ENCODE data around the gene OR2T1.
"Not testable (repeated sequence)": the region's sequence is repeated elsewhere in the genome, so short reads cannot be mapped to it uniquely, and the experiment has no call there.

The OR2T1 gene

DNA sequence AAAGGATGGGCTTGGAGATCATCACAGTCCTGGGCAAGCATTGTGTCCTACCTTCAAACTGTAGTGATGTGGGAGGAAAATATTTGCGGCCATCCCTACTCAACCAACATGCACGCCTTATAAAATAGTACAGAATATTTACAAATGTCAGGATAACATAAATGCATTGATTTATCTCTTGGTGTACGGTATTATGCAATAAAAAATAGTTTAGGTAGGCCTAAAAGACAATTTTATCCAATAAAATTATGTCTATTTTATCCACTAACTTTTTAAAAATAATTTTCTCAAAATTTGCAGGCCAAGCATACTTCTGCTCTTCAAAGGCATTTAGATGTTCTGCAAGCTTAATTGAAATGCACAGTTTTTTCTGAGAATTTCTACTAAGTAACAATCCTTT is at the start of gene OR2T1:
Gene OR2T1 (plus strand): TSS at position 301 of the 400 bp plus-strand sequence. CDS start 3,100 bp downstream, outside the sequence.
- no peak for DNase-seq (ENCODE audit: low read depth in 2 of 2)

DNA sequence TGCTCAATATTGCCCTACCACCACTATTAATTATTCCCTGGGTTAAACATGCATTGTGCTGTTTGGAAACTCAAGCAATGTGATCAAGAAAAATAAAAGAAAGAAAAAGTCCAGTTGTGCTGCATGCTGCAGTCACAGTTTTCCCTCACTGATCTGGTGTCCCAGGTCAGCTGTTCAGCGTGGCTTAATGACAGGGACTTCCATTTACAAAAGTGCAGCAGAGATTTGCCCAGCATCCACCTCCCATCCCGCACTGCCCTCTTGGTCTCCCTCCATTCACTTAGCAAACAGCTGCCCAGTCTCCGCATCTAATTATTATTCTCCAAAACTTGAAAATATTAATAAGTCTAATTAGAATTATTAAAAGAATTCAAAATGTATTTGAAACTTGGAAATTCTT is 43.4 kb upstream of the OR2T1 start:
- DNase-seq (ENCODE audit: low read depth in 2 of 2) = no peak

DNA sequence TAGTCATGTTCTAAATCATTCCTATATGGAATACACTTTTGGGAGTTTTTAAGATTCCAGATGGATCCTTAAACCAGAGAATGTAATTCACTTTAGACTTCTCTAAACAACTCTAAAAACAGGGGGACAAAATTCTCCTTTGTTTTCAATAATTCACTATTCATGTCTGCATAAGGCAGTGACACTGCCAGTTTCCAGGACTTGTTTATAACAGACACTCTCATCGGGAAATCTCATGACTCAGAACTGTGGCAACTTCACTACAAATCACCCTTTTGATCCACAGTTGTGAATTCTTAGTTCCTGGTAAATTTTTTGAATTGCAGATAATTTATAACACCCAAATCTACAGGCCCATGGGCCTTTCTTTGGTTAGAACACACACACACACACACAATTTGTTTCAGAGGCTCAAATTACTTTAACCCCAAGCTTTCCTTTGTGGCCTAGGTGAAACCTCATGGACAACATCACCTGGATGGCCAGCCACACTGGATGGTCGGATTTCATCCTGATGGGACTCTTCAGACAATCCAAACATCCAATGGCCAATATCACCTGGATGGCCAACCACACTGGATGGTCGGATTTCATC is 41.6 kb upstream of the OR2T1 start, which contains the start of gene OR2T4:
Gene OR2T4 (plus strand): TSS at position 545 of the 595 bp plus-strand sequence. CDS start 0 bp downstream, at position 545.
- DNase-seq (ENCODE audit: low read depth in 2 of 2) = no peak

DNA sequence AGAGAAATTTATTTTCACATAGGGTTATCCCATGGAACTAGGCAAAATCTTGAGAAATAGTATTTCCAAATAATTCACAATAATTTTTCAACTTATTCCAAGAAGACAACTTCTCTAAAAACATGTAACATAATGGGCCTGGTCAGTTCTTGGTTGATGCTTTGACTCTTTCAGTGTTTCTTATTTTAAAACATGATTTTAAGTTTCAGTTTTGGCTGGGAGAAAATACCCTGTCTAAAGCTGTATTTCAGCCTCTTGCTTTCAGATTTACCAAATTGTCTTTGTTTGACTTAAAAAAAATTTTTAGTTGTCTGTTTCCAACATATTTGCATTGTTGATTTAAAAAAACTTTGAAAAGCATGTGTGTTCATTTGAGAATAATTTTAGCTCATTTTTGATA is 36.2 kb upstream of the OR2T1 start:
- no peak for DNase-seq (ENCODE audit: low read depth in 2 of 2)

- DNase-seq (ENCODE audit: low read depth in 2 of 2) = no peak
Observed at GRCh38 chr1:248372394-248372793, 30.5 kb upstream of the OR2T1 start.

DNA sequence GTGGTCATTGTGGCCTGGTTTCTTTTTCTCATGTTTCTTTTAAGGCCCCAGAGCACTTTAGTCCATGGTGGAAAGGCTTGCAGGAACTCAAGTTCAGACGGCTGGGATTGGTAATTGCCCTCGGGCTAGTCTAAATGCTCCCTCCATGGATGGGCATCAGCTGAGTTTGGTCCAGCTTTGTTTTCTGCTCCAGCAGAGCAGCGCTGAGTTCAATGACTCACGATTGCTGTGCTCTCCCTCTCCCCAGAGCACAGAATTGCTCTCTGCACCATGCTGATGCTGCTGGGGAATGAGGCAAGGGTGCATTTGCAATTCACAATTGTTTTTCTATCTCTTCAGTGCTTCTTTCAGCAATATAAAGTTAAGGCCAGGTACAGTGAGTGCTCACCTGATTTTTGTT is 29.1 kb upstream of the OR2T1 start:
- no peak for DNase-seq (ENCODE audit: low read depth in 2 of 2)

DNA sequence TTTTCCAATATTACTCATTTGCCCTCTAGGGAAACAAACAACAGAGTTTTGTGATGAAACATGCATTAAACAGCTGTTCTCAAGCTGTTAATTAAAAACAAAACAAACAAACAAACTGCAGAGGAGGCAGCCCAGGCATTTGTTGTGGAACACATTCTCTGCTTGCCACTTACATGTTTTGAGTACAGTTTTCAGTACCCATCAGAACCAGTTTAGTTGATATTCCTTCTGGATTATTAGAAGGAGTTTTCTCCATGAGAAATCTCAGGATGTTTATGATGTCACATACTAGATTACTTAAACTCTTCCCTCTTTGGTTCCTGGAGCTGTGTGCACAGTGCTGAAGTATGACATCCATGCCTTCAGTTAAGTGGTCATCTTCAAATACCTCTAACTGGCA is 27.4 kb upstream of the OR2T1 start, which contains the start of gene OR2T6:
Gene OR2T6 (plus strand): TSS at position 301 of the 400 bp plus-strand sequence. CDS start 11,863 bp downstream, outside the sequence.
- no peak for DNase-seq (ENCODE audit: low read depth in 2 of 2)

DNA sequence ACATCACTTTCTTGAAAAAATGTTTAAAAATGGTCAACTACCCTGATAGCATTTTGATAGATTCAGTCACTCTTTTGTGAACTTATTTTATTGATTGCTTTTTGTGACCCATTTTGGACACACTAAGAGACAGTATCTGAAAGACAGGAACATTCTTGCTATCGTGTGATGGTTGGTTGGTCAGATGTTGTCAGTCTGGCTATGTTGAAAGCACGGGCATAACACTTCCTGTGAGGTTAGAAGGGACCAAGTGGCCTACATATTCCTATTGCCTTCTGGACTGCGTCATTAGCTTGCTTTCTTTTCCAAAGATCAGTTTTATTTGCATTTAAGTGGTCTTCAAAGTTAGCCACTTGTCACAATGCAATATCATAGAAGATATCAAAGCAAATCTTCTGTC is 25.9 kb upstream of the OR2T1 start:
- no peak for DNase-seq (ENCODE audit: low read depth in 2 of 2)

DNA sequence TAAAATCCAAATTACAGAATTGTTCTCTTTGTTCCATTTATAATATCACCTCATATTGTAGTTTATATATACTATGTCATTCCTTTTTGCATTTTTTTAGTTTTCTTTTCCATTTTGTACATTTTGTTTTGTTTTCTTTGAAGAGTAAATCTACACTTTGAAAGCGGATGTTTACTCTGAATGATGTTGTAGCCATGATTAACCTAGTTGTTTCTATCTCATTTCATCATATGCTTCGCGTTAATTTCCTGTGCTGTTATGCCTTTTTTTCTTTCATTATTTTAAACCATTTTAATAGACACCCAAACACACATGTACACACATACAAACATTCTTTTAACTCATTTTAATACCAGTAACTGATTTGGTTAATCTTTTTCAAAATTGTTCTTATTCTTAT is 22.0 kb upstream of the OR2T1 start:
- no peak for DNase-seq (ENCODE audit: low read depth in 2 of 2)

DNA sequence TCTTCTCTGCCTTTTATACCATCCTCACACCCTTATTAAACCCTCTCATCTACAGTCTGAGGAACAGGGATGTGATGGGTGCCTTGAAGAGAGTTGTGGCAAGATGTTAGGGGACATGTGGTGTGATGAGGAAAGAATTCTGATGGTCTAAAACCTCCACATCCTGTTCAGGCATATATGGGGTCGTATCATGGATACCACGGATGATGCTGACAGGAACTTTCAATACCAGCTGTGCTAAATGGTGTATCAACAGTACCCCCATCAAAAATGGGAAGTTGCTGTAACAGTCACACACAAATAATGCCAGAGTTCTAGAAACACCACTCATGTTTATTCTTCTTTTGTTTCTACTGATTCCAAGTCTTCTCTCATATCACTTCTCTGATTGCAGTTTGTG is 14.4 kb upstream of the OR2T1 start:
- no peak for DNase-seq (ENCODE audit: low read depth in 2 of 2)

- DNase-seq (ENCODE audit: low read depth in 2 of 2) = no peak
Observed at GRCh38 chr1:248393050-248393449, 9.8 kb upstream of the OR2T1 start.

GRCh38 chr1:248404024-248404423 is 1.2 kb downstream of the OR2T1 start:
- DNase-seq (ENCODE audit: low read depth in 2 of 2) = no peak

DNA sequence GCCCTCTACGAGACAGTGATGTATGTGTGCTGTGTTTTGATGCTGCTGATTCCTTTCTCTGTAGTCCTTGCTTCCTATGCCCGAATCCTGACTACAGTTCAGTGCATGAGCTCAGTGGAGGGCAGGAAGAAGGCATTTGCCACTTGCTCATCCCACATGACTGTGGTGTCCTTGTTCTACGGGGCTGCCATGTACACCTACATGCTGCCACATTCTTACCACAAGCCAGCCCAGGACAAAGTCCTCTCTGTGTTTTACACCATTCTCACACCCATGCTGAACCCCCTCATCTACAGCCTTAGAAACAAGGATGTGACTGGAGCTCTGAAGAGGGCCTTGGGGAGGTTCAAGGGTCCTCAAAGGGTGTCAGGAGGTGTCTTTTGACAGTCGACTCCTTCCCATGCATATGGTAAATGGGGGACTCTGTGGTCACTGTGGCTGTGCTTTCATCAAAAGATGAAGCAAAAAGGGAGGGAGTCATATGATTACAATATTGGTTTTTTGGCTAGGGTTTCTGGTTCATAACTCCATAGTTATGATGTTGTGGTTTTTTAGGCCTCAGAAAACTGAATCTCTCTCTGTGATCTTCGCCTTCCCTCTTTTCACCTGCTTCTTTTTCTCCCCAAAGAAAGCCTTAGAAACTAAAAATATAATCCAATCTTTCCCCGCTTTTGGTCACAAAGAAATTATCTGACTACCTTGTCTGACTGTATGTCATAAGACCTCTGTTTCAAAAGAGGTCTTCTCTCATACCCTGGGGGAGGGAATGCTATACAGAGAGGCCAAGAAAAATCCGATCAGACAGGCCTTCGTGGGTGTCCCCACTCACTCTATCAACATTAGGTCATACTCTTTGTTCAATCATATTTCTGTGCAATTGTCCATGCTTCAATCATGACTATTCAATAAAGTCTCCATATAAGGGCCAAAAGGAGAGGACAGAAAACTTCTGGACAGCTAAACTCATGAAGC is 4.2 kb downstream of the OR2T1 start:
- no peak for DNase-seq (ENCODE audit: low read depth in 2 of 2)

DNA sequence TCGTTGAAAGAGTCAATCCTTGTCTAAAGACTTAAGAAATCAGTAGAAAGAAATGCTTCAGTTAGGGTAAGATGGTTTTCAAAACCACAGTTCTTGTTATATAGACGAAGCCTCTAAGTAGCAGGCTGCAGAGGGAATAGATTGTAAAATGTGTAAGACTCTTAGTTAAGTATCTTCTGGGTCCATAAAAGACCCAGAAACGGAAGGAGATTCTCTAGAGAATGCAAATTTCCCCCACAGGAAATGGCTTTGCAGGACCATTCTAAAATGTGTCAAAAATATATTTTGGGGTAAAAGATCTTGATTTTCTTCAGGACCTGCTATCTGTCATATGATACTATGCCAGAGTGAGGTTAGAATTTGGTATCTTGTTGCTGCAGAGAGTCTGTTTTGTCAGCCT is 13.4 kb downstream of the OR2T1 start:
- DNase-seq (ENCODE audit: low read depth in 2 of 2) = no peak

DNA sequence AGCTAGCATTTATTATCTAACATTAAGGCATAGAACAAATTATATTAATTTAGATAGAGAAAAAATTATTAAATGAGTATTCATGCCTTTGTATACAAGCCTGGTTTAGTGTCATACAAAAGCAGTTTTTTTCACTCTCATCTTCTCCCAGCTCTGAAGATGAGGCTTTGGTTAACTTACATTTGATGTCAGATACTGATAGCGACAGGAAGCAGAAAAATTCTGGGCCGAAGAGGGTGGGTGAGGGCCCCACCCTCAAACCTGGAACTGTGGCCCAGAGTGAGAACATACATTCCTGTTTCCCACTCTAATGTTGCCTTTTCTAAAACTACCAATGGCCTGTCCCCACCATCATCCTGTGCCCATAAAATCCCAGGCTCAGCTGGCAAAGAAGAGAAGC is 15.0 kb downstream of the OR2T1 start:
- DNase-seq (ENCODE audit: low read depth in 2 of 2) = no peak

GRCh38 chr1:248421384-248421783 is 18.5 kb downstream of the OR2T1 start:
- no peak for DNase-seq (ENCODE audit: low read depth in 2 of 2)

DNA sequence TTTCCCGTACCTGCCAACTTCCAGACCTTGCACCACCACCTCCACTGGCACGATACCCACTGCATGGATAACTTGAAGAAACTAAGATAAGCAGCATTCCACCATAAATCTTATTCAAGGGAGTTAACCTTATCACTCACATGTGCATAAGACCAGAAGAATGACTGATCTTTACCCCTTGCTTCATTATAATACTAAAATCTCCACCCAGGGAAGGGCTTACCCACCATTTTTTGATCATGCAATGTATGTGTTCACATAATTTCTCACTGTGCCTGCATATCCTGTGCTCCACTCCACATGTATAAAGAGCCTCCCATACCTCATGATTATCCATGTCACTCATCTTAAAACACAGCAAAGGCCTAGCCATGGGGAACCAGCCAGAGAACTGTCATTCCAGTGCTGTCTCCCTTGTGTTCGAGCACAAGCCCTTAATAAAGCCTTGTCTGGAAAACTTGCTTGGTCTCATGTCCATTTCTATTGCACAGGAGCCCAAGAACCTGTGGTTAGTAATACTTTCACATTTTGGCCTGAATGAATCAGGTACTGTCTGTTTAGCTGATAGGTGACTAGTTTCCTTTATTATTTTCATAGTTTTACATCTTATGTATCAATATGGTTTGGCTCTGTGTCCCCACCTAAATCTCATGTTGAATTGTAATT is 24.8 kb downstream of the OR2T1 start:
- DNase-seq (ENCODE audit: low read depth in 2 of 2) = not testable (repeated sequence)

DNA sequence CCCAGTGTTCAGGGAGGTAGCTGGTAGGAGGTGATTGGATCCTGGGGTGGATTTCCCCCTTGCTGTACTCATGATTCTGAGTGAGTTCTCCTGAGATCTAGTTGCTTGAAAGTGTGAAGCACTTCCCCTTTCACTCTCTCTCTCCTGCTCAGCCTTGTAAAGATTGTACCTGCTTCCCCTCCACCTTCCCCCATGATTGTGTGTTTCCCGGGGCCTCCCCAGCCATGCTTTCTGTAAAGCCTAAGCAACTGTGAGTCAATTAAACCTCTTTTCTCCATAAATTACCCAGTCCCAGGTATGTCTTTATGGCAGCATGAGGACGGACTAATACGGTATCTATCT is 25.3 kb downstream of the OR2T1 start:
- DNase-seq (ENCODE audit: low read depth in 2 of 2) = not testable (repeated sequence)

GRCh38 chr1:248431683-248432082 is 28.8 kb downstream of the OR2T1 start:
- not testable (repeated sequence) for DNase-seq (ENCODE audit: low read depth in 2 of 2)

- not testable (repeated sequence) for DNase-seq (ENCODE audit: low read depth in 2 of 2)
Observed at GRCh38 chr1:248432201-248432600, 29.4 kb downstream of the OR2T1 start.

- not testable (repeated sequence) for DNase-seq (ENCODE audit: low read depth in 2 of 2)
Observed at GRCh38 chr1:248433811-248434415, 31.1 kb downstream of the OR2T1 start.

DNA sequence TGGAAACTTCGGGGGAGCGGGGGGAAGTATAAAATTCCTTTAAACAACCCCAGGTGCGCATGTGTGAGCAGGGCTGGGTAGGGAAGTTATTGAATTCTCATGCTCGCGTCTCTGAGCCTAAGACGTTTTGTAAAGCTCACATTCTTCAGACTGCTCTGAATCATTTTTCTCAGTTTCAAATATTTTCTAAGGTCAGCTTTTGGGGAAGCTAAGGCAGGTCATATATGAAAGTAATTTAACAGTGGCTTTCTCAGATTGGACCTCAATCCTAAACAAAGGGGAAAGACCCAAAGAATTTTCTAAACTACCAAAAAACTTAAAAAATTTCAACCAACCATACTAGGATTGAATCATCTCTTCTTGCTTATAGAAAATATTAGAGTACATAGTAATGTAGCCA is 32.1 kb downstream of the OR2T1 start:
- DNase-seq (ENCODE audit: low read depth in 2 of 2) = not testable (repeated sequence)

Measured in stimulated activated CD8-positive, alpha-beta memory T cell treated with anti-CD3 and anti-CD28 coated beads, Interleukin-7, amount 100 ng/mL, for 1 hour (primary cell).